ENCODE data around the gene BRSK1. TPM values are rescaled to one million over a fixed set of nuclear protein-coding genes. Genes with fewer than 3 reads are reported as not detected.
A peak's percentile ranks its signal among the peaks of the same experiment; 100 is the strongest.

Gene BRSK1
- total and polyA plus RNA-seq, 3 donors from 2014 or later = 12.8 to 20.7 (median 14.9) TPM

GRCh38 chr19:55340784-55341147 lies 57.0 kb downstream of the BRSK1 start:
- H3K4me1 ChIP-seq = peaks cover 20% of the 10 kb centered on the region
- H3K36me3 ChIP-seq (ENCODE audit: low read depth, missing control alignments) = no peaks in the 10 kb centered on the region
- WGBS, 2 donors = 2 to 3% methylated on average over 24 of the region's 24 CpGs
- no peaks in the 10 kb centered on the region for H3K9me3 ChIP-seq
- DNase-seq = no peak
- no peaks in the 10 kb centered on the region for H3K27me3 ChIP-seq
- H3K27ac ChIP-seq = peak overlapping the region; percentile 90
- TF ChIP-seq CTCF (IDR thresholded peaks at IDR 0.05) (no peak), POLR2A (IDR thresholded peaks at IDR 0.05) (no peak)
- intact Hi-C loops (cut with DNase I; ENCODE audit: low total_unique reads) = loop anchor here (5.0 kb wide), 1 partner anchor 42 kb away; the partner anchor contains the start of gene TMEM238
- H3K4me3 ChIP-seq = peak overlapping the region; percentile 73 to 75

GRCh38 chr19:55341171-55341588 lies 57.4 kb downstream of the BRSK1 start:
- peak overlapping the region in 1 of 2 donors; percentile 90 for H3K27ac ChIP-seq
- H3K36me3 ChIP-seq (ENCODE audit: low read depth, missing control alignments) = no peaks in the 10 kb centered on the region
- H3K27me3 ChIP-seq = no peaks in the 10 kb centered on the region
- intact Hi-C loops (cut with DNase I; ENCODE audit: low total_unique reads) = loop anchor here (5.0 kb wide), 1 partner anchor 41 kb away; the partner anchor contains the start of gene TMEM238
- TF ChIP-seq CTCF (IDR thresholded peaks at IDR 0.05) (no peak), POLR2A (IDR thresholded peaks at IDR 0.05) (no peak)
- DNase-seq = peak; percentile 83
- peaks cover 20% of the 10 kb centered on the region for H3K4me1 ChIP-seq
- WGBS, 2 donors = 3 to 8% methylated on average over 13 to 15 of the region's 15 CpGs
- H3K4me3 ChIP-seq = peak overlapping the region; percentile 73 to 75
- H3K9me3 ChIP-seq = no peaks in the 10 kb centered on the region

- no peak overlapping the region for H3K27ac ChIP-seq
- no peaks in the 10 kb centered on the region for H3K36me3 ChIP-seq (ENCODE audit: low read depth, missing control alignments)
- peaks cover 20% of the 10 kb centered on the region for H3K4me1 ChIP-seq
- H3K9me3 ChIP-seq = no peaks in the 10 kb centered on the region
- intact Hi-C loops (cut with DNase I; ENCODE audit: low total_unique reads) = loop anchor here (5.0 kb wide), 1 partner anchor 40 kb away; the partner anchor contains the start of gene TMEM238
- no peak overlapping the region for H3K4me3 ChIP-seq
- 79 to 84% methylated on average over 16 to 50 of the region's 50 CpGs for WGBS, 2 donors
- DNase-seq = no peak
- TF ChIP-seq CTCF (IDR thresholded peaks at IDR 0.05) (no peak), POLR2A (IDR thresholded peaks at IDR 0.05) (no peak)
- no peaks in the 10 kb centered on the region for H3K27me3 ChIP-seq
These were observed 58.1 kb downstream of the BRSK1 start for GRCh38 chr19:55341595-55342531.

- no peaks in the 10 kb centered on the region for H3K9me3 ChIP-seq
- no peaks in the 10 kb centered on the region for H3K36me3 ChIP-seq (ENCODE audit: low read depth, missing control alignments)
- WGBS, 2 donors = 78 to 79% methylated on average over 6 to 9 of the region's 9 CpGs
- H3K4me3 ChIP-seq = no peak overlapping the region
- peaks cover 16% of the 10 kb centered on the region for H3K4me1 ChIP-seq
- DNase-seq = peak; percentile 45
- H3K27me3 ChIP-seq = no peaks in the 10 kb centered on the region
- H3K27ac ChIP-seq = no peak overlapping the region
- TF ChIP-seq POLR2A (IDR thresholded peaks at IDR 0.05) = no peak
- no peak for TF ChIP-seq CTCF (IDR thresholded peaks at IDR 0.05)
- intact Hi-C loops (cut with DNase I; ENCODE audit: low total_unique reads) = loop anchor here (5.0 kb wide), 1 partner anchor 38 kb away; the partner anchor contains the start of gene TMEM238
These were observed 60.6 kb downstream of the BRSK1 start for GRCh38 chr19:55344444-55344843.

Data from testis (tissue), 3 donors.